HK-2 (cell line): ENCODE data around the gene LZTFL1.

ENCODE experiments used
- DNase-seq: peaks from one replicate; pipeline ENCODE4 v3.0.0-alpha.2; 2018; ENCODE audit not compliant: unreplicated experiment

LZTFL1 gene

DNA sequence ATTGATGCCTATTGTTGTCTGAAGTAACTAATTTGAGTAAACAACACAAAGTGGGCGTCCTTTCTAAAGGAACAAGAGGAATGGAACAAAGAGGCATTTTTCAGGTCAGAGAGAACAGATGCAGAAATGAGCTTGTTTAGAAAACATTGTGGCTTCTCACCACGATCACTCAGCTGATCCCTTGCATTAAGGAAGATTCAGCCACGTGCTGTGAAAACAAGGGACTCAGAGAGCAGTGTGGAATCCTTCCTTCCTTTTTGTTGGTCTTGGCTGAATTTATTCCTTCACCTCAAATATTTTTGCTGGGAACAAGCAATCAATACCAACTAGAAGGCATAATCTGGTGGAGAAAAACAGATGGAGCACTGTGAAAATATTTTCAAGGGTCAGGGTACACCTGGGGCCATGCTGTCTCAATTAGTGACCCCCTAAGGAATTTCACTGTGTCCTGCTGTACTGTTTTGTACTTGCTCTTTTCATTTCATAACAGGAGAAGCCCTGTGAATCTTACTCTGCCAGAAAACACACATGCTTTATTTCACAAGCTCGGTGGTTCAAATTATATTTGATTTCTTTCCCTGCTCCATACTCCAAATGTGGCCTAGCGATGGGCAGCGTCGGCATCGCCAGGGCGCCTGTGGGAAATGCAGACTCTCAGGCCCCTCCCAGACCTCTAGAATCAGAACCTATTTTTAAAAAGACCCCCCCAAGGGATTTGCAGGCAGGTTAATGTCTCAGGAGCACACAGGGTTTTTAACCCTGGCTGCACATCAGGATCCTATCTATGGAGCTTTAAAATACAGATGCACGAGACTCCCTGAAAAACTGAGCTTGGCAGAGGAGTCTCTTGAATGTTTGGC is 34.0 kb downstream of the LZTFL1 start:
- no peak for DNase-seq

GRCh38 chr3:45807133-45807532 is 34.8 kb downstream of the LZTFL1 start:
- no peak for DNase-seq

DNA sequence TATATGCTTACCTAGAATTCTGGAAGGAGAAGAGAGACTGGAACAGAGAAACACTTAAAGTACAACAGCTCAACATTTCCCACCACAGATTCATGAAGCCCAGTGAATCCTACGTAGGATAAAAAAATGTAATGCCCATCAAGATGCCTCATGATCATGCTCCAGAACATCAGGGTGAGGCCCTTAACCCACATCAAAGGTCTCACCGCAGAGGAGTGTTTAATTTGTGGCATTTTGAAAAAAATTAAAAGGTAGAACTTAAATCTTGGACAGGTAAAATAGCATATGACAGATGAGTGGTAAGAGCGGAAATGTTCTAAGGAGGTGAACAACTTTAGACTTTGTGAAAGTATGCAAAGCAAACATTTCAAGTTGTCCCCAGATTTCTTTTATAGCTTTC is 35.8 kb downstream of the LZTFL1 start:
- DNase-seq = no peak

DNA sequence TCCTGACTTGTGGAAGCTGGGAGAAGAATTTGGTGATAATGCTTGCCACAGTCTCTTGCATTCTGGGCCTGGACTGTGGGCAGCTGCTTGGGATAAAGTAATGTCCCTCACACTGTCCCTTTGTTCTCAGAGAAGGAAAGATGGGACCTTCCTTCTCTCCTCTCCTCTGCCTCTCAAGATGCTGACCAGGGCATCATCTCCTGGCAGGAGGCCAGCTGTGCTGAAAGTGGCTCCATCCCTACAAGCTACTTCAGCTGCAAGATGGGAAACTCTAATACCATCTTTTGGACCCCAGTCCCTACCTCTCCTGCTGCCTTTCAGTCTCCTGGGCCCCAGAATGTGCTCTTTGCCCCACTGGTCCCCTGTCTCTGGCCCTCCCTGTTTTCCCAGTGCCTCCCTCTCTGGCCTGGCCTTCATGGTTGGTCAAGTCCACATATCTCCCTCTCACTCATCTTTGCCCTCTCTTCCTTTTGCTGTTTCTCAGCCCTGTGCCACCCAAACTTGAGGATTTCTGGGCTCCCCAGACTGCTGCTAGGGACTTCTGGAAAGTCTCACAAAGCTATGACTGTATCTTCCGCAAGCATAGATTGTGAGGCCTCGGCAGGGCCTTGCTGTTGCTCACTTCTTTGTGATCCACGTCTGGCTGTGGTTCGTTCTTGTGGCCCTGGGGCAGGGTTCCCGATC is 38.5 kb downstream of the LZTFL1 start:
- no peak for DNase-seq

- no peak for DNase-seq
Observed at GRCh38 chr3:45802146-45802545, 39.8 kb downstream of the LZTFL1 start.

GRCh38 chr3:45800611-45801010 is 41.3 kb downstream of the LZTFL1 start:
- no peak for DNase-seq

GRCh38 chr3:45799586-45799985 is 42.3 kb downstream of the LZTFL1 start:
- no peak for DNase-seq

DNA sequence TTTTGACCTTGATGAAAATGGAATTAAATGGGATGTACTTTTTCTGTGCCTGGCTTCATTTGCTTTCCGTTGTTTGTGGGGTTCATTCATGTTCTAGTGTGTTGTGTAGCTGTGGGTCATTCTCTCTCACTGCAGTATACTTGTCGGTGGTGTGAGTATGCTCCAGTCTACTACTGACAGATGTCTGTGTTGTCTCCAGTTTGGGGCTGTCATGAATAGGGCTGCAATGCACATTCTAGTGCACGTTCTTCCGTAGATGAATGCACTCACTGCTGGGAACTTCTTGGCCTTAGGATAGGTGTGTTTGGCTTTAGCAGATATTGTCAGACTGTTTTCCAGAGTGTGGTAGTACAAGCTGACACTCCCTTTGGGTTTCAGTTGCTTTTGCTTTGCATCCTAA is 43.9 kb downstream of the LZTFL1 start:
- DNase-seq = no peak

DNA sequence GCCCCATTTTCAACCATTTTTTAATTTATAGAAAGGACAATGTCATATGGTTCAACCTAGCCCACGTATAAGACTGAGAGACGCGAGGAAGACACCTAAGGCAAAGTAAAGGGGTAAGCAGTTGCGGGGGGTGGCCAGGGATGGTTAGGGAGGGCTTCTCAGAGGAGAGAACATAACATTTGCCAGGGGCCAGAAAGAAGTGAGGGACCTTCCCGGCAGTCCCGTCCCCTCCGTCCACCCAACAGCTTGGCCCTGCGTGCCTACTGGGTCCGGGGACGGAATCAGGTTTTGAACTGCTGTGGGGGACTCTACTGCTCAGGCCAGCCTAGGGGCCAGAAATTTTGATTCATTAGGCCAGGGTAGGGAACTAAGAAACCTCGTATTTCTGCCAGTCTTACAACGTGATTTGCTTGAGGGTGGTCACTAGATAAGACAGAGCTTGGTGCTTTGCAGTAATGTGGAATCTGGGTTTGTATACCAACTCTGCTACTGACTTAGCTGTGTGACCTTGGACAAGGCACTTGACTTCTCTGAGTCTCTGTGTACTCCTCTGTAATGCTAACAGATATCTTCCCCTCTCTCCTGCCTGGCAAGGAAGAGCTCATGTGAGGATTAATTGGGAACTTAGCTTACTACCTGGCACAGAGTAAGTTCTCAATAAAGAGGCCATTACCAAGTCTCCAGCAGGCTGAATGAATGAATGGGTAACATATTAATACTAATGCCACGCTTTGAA is 44.8 kb downstream of the LZTFL1 start:
- DNase-seq = no peak

GRCh38 chr3:45795882-45796765 is 45.8 kb downstream of the LZTFL1 start, which contains the start of gene SLC6A20:
Gene SLC6A20, minus strand, starts transcription at chr3:45796536. Its CDS starts 117 bp downstream, at chr3:45796419.
- DNase-seq = peak; percentile 22

GRCh38 chr3:45795509-45795881 is 46.4 kb downstream of the LZTFL1 start:
- DNase-seq = no peak

- no peak for DNase-seq
Observed at GRCh38 chr3:45794660-45795059, 47.3 kb downstream of the LZTFL1 start.

- no peak for DNase-seq
Observed at GRCh38 chr3:45794177-45794560, 47.8 kb downstream of the LZTFL1 start.

DNA sequence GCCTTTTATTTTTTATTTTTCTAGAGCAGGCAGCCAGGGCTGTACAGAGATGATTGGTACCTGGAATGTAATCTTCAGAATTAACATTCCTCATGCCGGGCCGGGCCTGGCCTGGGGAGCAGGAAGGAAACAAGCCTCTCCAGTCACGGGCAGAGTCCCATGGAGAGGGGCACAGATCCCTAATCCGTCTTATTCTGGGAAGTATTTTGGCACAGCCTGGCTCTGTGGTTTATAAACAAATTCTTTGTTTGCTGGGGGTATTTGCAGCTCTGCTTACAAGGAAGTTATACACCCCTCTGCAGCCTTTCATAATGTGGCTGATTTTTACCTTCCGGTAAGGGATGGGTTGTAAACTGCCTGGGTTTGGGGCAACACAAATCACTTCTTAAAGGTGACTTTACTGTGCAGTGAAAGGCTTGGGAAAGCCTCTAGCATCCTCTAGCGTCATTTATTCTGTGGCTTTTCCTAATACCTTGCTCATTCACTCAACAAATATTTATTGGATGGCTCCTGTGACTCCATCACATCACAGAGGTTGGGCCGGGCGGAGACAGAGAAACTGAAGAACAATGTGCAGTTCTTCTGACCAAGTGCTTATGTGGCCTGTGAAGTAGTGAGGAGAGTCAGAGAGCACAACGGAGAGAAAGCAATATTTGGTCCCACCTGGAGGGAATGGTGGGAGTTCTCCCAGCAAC is 48.3 kb downstream of the LZTFL1 start:
- no peak for DNase-seq

DNA sequence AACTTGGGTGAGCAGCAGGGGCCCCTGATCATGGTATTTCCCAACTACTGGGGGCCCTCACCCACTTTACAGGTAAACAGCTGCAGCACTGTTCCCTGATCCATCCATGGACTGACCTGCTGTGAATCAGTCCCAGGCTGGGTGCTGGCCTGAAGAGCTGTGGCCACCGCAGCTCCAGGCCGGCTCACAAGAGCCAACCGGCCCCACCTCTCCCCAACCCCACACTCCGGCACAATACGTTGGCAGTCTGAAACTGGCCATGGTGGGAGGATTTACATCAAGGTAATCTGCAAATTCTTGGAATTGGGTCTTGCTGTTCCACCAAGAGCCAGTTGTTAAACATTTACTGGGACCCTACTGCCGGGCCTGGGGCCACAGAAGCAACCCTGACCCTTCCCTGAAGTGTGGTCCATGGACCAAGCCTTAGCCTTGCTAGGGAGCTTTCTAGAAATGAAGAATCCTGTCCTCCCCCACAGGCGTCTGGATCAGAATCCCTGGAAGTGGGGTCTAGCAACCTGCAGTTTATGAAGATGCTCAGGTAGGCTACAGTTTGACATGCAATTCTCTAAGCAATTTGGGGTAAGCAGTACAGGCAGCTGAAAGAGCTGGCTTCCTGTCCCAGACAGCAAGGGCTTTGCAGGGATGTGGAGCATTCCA is 49.3 kb downstream of the LZTFL1 start:
- no peak for DNase-seq

- no peak for DNase-seq
Observed at GRCh38 chr3:45792036-45792435, 49.9 kb downstream of the LZTFL1 start.

DNA sequence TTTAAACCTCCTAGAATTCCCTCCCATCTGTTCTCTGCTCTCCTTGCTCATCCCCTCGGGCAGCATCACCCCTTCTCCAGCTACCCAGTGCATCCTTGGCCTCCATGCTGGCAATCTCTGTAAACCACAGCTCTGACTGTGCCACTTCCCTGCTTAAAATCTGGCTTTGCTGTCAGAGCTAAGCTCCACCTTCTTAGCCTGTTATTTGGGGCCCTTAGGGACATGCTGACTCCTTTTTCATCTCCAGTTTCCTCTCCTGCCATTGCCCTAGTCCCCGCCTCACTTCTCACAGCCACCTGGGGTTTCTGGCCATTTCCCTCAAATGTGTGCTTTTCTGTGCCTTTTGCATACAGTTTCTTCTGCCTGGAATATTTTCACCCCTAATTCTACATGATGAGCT is 51.3 kb downstream of the LZTFL1 start:
- DNase-seq = no peak

DNA sequence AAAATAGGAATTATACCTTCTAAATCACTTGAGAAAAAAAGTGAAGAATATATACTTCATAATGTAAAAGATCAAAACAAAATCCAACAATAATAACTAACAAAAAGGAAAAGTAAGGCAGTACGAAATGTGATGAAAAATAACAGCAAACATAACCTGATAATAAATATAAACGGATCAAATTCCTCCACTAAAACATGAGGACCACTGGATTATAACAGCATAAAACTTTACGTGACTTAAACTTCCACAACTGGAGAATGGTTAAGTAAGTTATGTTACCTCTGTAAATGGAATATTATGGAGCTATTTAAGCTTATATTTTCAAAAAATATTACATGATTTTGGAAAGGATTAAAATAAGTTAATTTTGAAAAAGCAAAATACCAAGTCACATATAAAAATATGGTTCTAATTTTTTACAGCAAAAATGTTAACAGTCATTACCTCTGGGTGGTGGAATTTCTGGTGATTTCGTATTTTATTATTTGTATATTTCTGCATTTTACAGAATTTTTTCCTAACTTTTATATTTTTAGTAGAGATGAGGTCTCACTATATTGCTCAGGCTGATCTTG is 52.6 kb downstream of the LZTFL1 start:
- no peak for DNase-seq

- no peak for DNase-seq
Observed at GRCh38 chr3:45787551-45787950, 54.4 kb downstream of the LZTFL1 start.
